HEK293 (cell line): ENCODE data around the gene BIRC3.

Experiments
- BCL11A ChIP-seq: fragments of 450-650 bp; formaldehyde crosslinking; IDR thresholded peaks from 2 replicates; pipeline ENCODE4 v1.5.1; 2016; ENCODE audit warnings: low read depth, missing biosample characterization, missing genetic modification characterization
- ELK4 ChIP-seq: IDR thresholded peaks from 2 replicates; pipeline ENCODE4 v1.6.1; 2011; ENCODE audit warnings: mild to moderate bottlenecking, low read depth, low read length, borderline replicate concordance
- GLIS1 ChIP-seq: fragments of 450-650 bp; formaldehyde crosslinking; IDR thresholded peaks from 2 replicates; pipeline ENCODE4 v1.5.1; 2016; ENCODE audit warnings: missing biosample characterization, missing genetic modification characterization
- HIC1 ChIP-seq: fragments of 450-650 bp; formaldehyde crosslinking; IDR thresholded peaks from 2 replicates; pipeline ENCODE4 v1.5.1; 2016; ENCODE audit warnings: missing biosample characterization, missing genetic modification characterization
- HOXD13 ChIP-seq: sonication (generic); formaldehyde crosslinking; IDR thresholded peaks from 2 replicates; pipeline ENCODE4 v1.8.0; 2022; ENCODE audit warnings: missing genetic modification reagents, borderline replicate concordance
- IKZF3 ChIP-seq: fragments of 450-650 bp; IDR thresholded peaks from 2 replicates; pipeline ENCODE4 v1.5.0; 2018; ENCODE audit warnings: missing biosample characterization, mild to moderate bottlenecking, missing genetic modification characterization, moderate library complexity
- KLF10 ChIP-seq: fragments of 450-650 bp; IDR thresholded peaks from 2 replicates; pipeline ENCODE4 v1.5.1; 2018; ENCODE audit warnings: missing biosample characterization, mild to moderate bottlenecking, missing genetic modification characterization
- KLF9 ChIP-seq: fragments of 450-650 bp; formaldehyde crosslinking; IDR thresholded peaks from 2 replicates; pipeline ENCODE4 v1.5.1; 2016; ENCODE audit warnings: missing biosample characterization, missing genetic modification characterization, low read depth
- ZBTB1 ChIP-seq: fragments of 450-650 bp; formaldehyde crosslinking; IDR thresholded peaks from 2 replicates; pipeline ENCODE4 v1.5.1; 2016; ENCODE audit warnings: missing biosample characterization, missing genetic modification characterization
- ZBTB11 ChIP-seq: fragments of 450-650 bp; formaldehyde crosslinking; conservative IDR thresholded peaks from 2 replicates; pipeline ENCODE4 v1.5.1; 2016; ENCODE audit warnings: low read depth, missing biosample characterization, missing genetic modification characterization
- ZBTB17 ChIP-seq: fragments of 450-650 bp; formaldehyde crosslinking; IDR thresholded peaks from 2 replicates; pipeline ENCODE4 v1.5.1; 2016; ENCODE audit warnings: missing biosample characterization, missing genetic modification characterization
- ZBTB49 ChIP-seq: fragments of 450-650 bp; formaldehyde crosslinking; IDR thresholded peaks from 2 replicates; pipeline ENCODE4 v1.5.1; 2016; ENCODE audit warnings: missing biosample characterization, missing genetic modification characterization, low read depth
- ZNF10 ChIP-seq: fragments of 450-650 bp; formaldehyde crosslinking; IDR thresholded peaks from 2 replicates; pipeline ENCODE4 v1.5.1; 2017; ENCODE audit warnings: missing biosample characterization, missing genetic modification characterization
- ZNF132 ChIP-seq: fragments of 450-650 bp; formaldehyde crosslinking; IDR thresholded peaks from 2 replicates; pipeline ENCODE4 v1.5.1; 2017; ENCODE audit warnings: missing biosample characterization, missing genetic modification characterization, borderline replicate concordance
- ZNF157 ChIP-seq: fragments of 450-650 bp; formaldehyde crosslinking; IDR thresholded peaks from 2 replicates; pipeline ENCODE4 v1.5.1; 2016; ENCODE audit warnings: missing biosample characterization, missing genetic modification characterization
- ZNF16 ChIP-seq: fragments of 450-650 bp; formaldehyde crosslinking; IDR thresholded peaks from 2 replicates; pipeline ENCODE4 v1.5.1; 2016; ENCODE audit warnings: low read depth, missing biosample characterization, missing genetic modification characterization
- ZNF223 ChIP-seq: fragments of 450-650 bp; formaldehyde crosslinking; IDR thresholded peaks from 2 replicates; pipeline ENCODE4 v1.5.1; 2016; ENCODE audit warnings: missing biosample characterization, missing genetic modification characterization
- ZNF311 ChIP-seq: fragments of 450-650 bp; formaldehyde crosslinking; IDR thresholded peaks from 2 replicates; pipeline ENCODE4 v1.5.1; 2017; ENCODE audit warnings: missing biosample characterization, missing genetic modification characterization, borderline replicate concordance
- ZNF335 ChIP-seq: fragments of 450-650 bp; formaldehyde crosslinking; conservative IDR thresholded peaks from 2 replicates; pipeline ENCODE4 v1.5.1; 2016; ENCODE audit warnings: missing biosample characterization, missing genetic modification characterization
- ZNF510 ChIP-seq: fragments of 450-650 bp; formaldehyde crosslinking; IDR thresholded peaks from 2 replicates; pipeline ENCODE4 v1.5.1; 2018; ENCODE audit warnings: mild to moderate bottlenecking, missing genetic modification characterization, missing biosample characterization; ENCODE audit not compliant: insufficient replicate concordance
- ZNF514 ChIP-seq: fragments of 450-650 bp; formaldehyde crosslinking; IDR thresholded peaks from 2 replicates; pipeline ENCODE4 v1.5.1; 2016; ENCODE audit warnings: missing biosample characterization, missing genetic modification characterization
- ZNF548 ChIP-seq: fragments of 450-650 bp; formaldehyde crosslinking; IDR thresholded peaks from 2 replicates; pipeline ENCODE4 v1.5.1; 2016; ENCODE audit warnings: missing biosample characterization, missing genetic modification characterization
- ZNF621 ChIP-seq: fragments of 450-650 bp; formaldehyde crosslinking; IDR thresholded peaks from 2 replicates; pipeline ENCODE4 v1.5.1; 2017; ENCODE audit warnings: missing biosample characterization, missing genetic modification characterization
- ZNF626 ChIP-seq: fragments of 450-650 bp; sonication (Bioruptor Pico); formaldehyde crosslinking; IDR thresholded peaks from 2 replicates; pipeline ENCODE4 v1.5.1; 2018; ENCODE audit warnings: missing biosample characterization, missing genetic modification characterization, inconsistent platforms
- ZNF670 ChIP-seq: fragments of 450-650 bp; formaldehyde crosslinking; IDR thresholded peaks from 2 replicates; pipeline ENCODE4 v1.5.1; 2016; ENCODE audit warnings: missing biosample characterization, missing genetic modification characterization, low read depth
- ZNF791 ChIP-seq: fragments of 450-650 bp; formaldehyde crosslinking; IDR thresholded peaks from 2 replicates; pipeline ENCODE4 v1.5.1; 2016; ENCODE audit warnings: missing biosample characterization, missing genetic modification characterization
- ZSCAN16 ChIP-seq: fragments of 450-650 bp; formaldehyde crosslinking; IDR thresholded peaks from 2 replicates; pipeline ENCODE4 v1.5.1; 2016; ENCODE audit warnings: missing biosample characterization, missing genetic modification characterization
- TF ChIP-seq, protein P1 (sequence below): fragments of 450-650 bp; formaldehyde crosslinking; IDR thresholded peaks from 2 replicates; pipeline ENCODE4 v1.5.1; 2016; ENCODE audit warnings: missing biosample characterization, missing genetic modification characterization
- TF ChIP-seq, protein P2 (sequence below): fragments of 450-650 bp; formaldehyde crosslinking; IDR thresholded peaks from 2 replicates; pipeline ENCODE4 v1.5.1; 2016; ENCODE audit warnings: missing biosample characterization, missing genetic modification characterization

BIRC3 gene

DNA sequence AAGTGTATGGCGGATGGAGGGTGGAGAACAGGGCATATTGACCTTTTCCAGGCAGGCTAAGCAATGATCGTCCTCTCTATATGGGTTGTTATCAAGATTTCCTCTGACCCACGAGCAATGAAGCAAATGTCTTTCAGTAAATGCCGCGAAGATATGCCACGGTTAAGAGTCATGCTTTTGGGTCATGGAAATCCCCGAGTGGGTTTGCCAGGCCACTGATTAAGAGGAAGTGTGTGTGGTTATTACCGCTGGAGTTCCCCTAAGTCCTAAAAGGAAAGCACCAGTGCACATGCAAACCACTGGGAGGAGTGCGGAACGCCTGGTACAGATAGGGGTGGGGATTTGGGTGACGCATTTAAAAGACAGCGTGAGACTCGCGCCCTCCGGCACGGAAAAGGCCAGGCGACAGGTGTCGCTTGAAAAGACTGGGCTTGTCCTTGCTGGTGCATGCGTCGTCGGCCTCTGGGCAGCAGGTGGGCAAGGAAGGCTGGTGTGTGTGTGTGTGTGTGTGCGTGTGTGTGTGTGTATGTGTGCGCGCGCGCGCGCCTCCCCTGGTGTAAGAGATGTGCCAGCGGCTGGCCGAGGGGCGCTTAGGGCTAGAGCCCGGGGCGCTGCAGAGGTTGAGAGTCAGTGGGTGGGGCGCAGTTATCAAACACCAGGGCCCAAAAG is at the start of gene BIRC3 (continued):
- TF ChIP-seq KLF10 (tag by site-specific recombination) (no peak), GLIS1 (tag by site-specific recombination) (peak; percentile 78), ZNF311 (tag by site-specific recombination) (no peak), ZBTB49 (tag by site-specific recombination) (no peak), ZNF510 (tag by site-specific recombination) (no peak), ZNF621 (tag by site-specific recombination) (no peak), ZNF514 (no peak), IKZF3 (tag by site-specific recombination) (no peak), ZNF132 (tag by site-specific recombination) (no peak), ZNF16 (tag by site-specific recombination) (no peak), ZNF791 (tag by site-specific recombination) (no peak), ZSCAN16 (tag by site-specific recombination) (no peak), ZNF670 (tag by site-specific recombination) (no peak), HIC1 (peak; percentile 94), ZNF223 (tag by site-specific recombination) (no peak), ZBTB17 (peak; percentile 88), HOXD13 (CRISPR knock-in tag) (no peak), ZNF626 (no peak), ZNF10 (tag by site-specific recombination) (no peak), ZNF335 (peak; percentile 87), BCL11A (tag by site-specific recombination) (peak; percentile 58; the same call in 1 of the 2 replicates), ZNF157 (no peak), ZBTB1 (tag by site-specific recombination) (no peak), ZNF548 (tag by site-specific recombination) (no peak), ZBTB11 (tag by site-specific recombination) (peak; percentile 41; the same call in 1 of the 2 replicates), ELK4 (no peak), KLF9 (tag by site-specific recombination) (peak; percentile 57)
- TF ChIP-seq, protein P1, sequence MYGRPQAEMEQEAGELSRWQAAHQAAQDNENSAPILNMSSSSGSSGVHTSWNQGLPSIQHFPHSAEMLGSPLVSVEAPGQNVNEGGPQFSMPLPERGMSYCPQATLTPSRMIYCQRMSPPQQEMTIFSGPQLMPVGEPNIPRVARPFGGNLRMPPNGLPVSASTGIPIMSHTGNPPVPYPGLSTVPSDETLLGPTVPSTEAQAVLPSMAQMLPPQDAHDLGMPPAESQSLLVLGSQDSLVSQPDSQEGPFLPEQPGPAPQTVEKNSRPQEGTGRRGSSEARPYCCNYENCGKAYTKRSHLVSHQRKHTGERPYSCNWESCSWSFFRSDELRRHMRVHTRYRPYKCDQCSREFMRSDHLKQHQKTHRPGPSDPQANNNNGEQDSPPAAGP = 0 out of 2 replicates have a peak, but pooled peaks have one; percentile 57
- TF ChIP-seq, protein P2, sequence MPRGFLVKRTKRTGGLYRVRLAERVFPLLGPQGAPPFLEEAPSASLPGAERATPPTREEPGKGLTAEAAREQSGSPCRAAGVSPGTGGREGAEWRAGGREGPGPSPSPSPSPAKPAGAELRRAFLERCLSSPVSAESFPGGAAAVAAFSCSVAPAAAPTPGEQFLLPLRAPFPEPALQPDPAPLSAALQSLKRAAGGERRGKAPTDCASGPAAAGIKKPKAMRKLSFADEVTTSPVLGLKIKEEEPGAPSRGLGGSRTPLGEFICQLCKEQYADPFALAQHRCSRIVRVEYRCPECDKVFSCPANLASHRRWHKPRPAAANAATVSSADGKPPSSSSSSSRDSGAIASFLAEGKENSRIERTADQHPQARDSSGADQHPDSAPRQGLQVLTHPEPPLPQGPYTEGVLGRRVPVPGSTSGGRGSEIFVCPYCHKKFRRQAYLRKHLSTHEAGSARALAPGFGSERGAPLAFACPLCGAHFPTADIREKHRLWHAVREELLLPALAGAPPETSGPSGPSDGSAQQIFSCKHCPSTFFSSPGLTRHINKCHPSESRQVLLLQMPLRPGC (tag by site-specific recombination) = no peak
